AG09309 (cell line): ENCODE results near the gene RNASE9.

ENCODE experiments used
- DNase-seq: peaks from one replicate; pipeline ENCODE4 v3.0.0-alpha.2; 2010; ENCODE audit warnings: low read depth
- H3K4me3 ChIP-seq: 2 replicates; pipeline ENCODE4 v1.5.1; 2011; ENCODE audit warnings: mild to moderate bottlenecking, low read depth, low read length, moderate library complexity; ENCODE audit not compliant: control insufficient read depth
- CTCF ChIP-seq: IDR thresholded peaks from 2 replicates; pipeline ENCODE4 v1.5.1; 2011; ENCODE audit warnings: mild to moderate bottlenecking, low read depth, low read length, inconsistent platforms; ENCODE audit not compliant: insufficient read depth, control insufficient read depth; ENCODE audit errors: missing control alignments

Gene RNASE9

GRCh38 chr14:20591235-20591634 lies 30.4 kb upstream of the RNASE9 start, which contains the start of gene RNASE12:
Gene RNASE12 (minus strand): TSS chr14:20591376. CDS start chr14:20590723, 653 bp downstream.
- H3K4me3 ChIP-seq, result no peak within 1 kb of the TSS
- TF ChIP-seq CTCF, result no peak
- no peak for DNase-seq

GRCh38 chr14:20587489-20588154 lies 26.8 kb upstream of the RNASE9 start, which contains the start of gene RNASE11:
Gene RNASE11 (minus strand): TSS chr14:20588001.
- no peak for TF ChIP-seq CTCF
- no peak for DNase-seq
- H3K4me3 ChIP-seq, result no peak within 1 kb of the TSS

GRCh38 chr14:20583908-20584307 lies 23.1 kb upstream of the RNASE9 start:
- no peak for TF ChIP-seq CTCF
- DNase-seq, result no peak
- no peak overlapping the region for H3K4me3 ChIP-seq

- DNase-seq, result no peak
- TF ChIP-seq CTCF, result no peak
- no peak overlapping the region for H3K4me3 ChIP-seq
Measured at GRCh38 chr14:20583142-20583541, 22.3 kb upstream of the RNASE9 start.

- TF ChIP-seq CTCF, result no peak
- DNase-seq, result no peak
- no peak overlapping the region for H3K4me3 ChIP-seq
Measured at GRCh38 chr14:20580242-20580641, 19.4 kb upstream of the RNASE9 start.

- H3K4me3 ChIP-seq, result no peak overlapping the region
- no peak for TF ChIP-seq CTCF
- DNase-seq, result no peak
Measured at GRCh38 chr14:20578784-20579502, 18.1 kb upstream of the RNASE9 start.
